Transverse colon (tissue), 4 donors: ENCODE data around the gene PLB1. TPM values are rescaled to one million over a fixed set of nuclear protein-coding genes. Genes with fewer than 3 reads are reported as not detected.

Source experiments
- DNase-seq: peaks from one replicate; pipeline ENCODE4 v3.0.0-alpha.2; 2019
- H3K27ac ChIP-seq, 4 donors: fragments of 200-600 bp; sonication (generic); 2 replicates each; pipeline ENCODE4 v1.5.1; 2016 to 2018; ENCODE audit warnings: inconsistent platforms in 4 of 4
- H3K27me3 ChIP-seq: fragments of 200-600 bp; sonication (generic); 2 replicates; pipeline ENCODE4 v1.5.1; 2017; ENCODE audit warnings: inconsistent platforms
- H3K36me3 ChIP-seq, 4 donors: fragments of 200-600 bp; sonication (generic); 2 replicates each; pipeline ENCODE4 v1.5.1; 2017 to 2019; ENCODE audit warnings: inconsistent platforms in 4 of 4
- H3K4me1 ChIP-seq, 4 donors: fragments of 200-600 bp; sonication (generic); 2 replicates each; pipeline ENCODE4 v1.5.1; 2017 to 2020; ENCODE audit warnings: inconsistent platforms in 4 of 4
- H3K4me3 ChIP-seq, 4 donors: fragments of 200-600 bp; sonication (generic); 1 replicate in 1 of 4; 2 replicates in 3 of 4; pipeline versions ENCODE4 v1.5.1 to v1.6.1; 2017 to 2019; ENCODE audit warnings: inconsistent platforms in 4 of 4
- H3K9me3 ChIP-seq, 2 donors: fragments of 200-600 bp; sonication (generic); 2 replicates each; pipeline ENCODE4 v1.5.1; 2017 to 2019; ENCODE audit warnings: inconsistent platforms in 2 of 2
- EP300 ChIP-seq: sonication (generic); formaldehyde crosslinking; IDR thresholded peaks from one replicate; pipeline ENCODE4 v1.6.1; 2017; ENCODE audit warnings: antibody characterized with exemption, low read depth
- POLR2A ChIP-seq: fragments of 450-650 bp; IDR thresholded peaks from one replicate; pipeline ENCODE4 v1.6.1; 2016; ENCODE audit warnings: antibody characterized with exemption, mild to moderate bottlenecking, moderate library complexity
- POLR2AphosphoS5 ChIP-seq, 3 donors: sonication (generic); formaldehyde crosslinking; IDR thresholded peaks; one replicate each; pipeline ENCODE4 v1.6.1; 2016; ENCODE audit warnings: antibody characterized with exemption in 3 of 3
- WGBS, 2 donors: methylation state at CpG; one replicate each; pipeline ENCODE4 v1.1.5; 2018; ENCODE audit warnings: low coverage in 1 of 2; 5-methylcytosine and 5-hydroxymethylcytosine counted together
- in situ Hi-C, 4 donors: fragments of 200-750 bp; cut with MboI; loops; one replicate each; pipeline versions ENCODE4 v1.15.0 to v1.15.1; 2017; ENCODE audit warnings: low sequenced_read_pairs in 3 of 4, low pct_ligation_motif_present in 1 of 4, low pct_unique_long_range_greater_than_20kb in 1 of 4
- intact Hi-C: fragments of 100-400 bp; cut with DNase I; formaldehyde crosslinking; loops from one replicate; pipeline ENCODE4 v1.15.1; 2023; ENCODE audit warnings: low total_unique reads
- total RNA-seq, 4 donors: library from RNA; depleted of rRNA; stranded (reverse); fragments of >200 nt; gene quantifications; one replicate each; pipeline ENCODE4 v1.1.0, GENCODE V29; 2016
- TF ChIP-seq, protein P1 (sequence below), 5 experiments: fragments of 200-600 bp in 3 of 5; fragments of 450-650 bp in 2 of 5; sonication (generic) in 3 of 5; IDR thresholded peaks; 1 replicate in 2 of 5; 2 replicates in 3 of 5; pipeline ENCODE4 v1.5.1; 2016 to 2017; ENCODE audit warnings: antibody characterized with exemption in 5 of 5, inconsistent platforms in 3 of 5, mild to moderate bottlenecking in 2 of 5, moderate library complexity in 1 of 5

PLB1 gene
- total RNA-seq, 4 donors from 2014 or later = 0.20 to 4.2 (median 1.8) TPM

DNA sequence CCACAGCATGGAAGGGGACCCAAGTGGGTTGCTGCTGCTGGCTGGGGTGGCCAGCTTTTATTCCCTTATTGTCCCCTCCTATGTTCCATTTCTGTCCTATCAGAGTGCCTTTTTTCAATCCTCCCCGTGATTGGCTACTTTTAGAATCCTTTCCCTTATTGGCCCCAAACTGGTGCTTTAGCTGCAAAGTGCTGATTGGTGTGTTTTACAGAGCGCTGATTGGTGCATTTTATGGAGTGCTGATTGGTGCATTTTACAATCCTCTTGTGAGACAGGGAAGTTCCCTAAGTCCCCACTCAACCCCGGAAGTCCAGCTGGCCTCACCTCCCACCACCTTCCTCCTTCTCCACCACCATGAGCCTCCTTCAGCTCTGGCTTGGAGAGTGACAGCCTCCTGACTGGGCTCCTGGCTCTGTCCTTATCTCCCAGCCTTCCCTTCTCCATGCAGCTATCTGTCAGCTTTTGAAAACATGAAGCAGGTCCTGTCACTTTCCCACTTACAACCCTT lies 20.7 kb upstream of the PLB1 start:
- Histone ChIP-seq H3K4me1 (peaks cover 0 to 5% (median 4%) of the 10 kb centered on the region in 4 donors), H3K9me3 (no peaks in the 10 kb centered on the region), H3K27me3 (no peaks in the 10 kb centered on the region), H3K27ac (no peak overlapping the region), H3K4me3 (no peak overlapping the region), H3K36me3 (no peaks in the 10 kb centered on the region)
- 85% methylated on average over 3 of the region's 3 CpGs; no CpG with 5 or more reads in 1 of the 2 donors for WGBS, 2 donors
- intact Hi-C loops = no loop called here
- TF ChIP-seq POLR2AphosphoS5 (IDR thresholded peaks at IDR 0.05) = no peak
- TF ChIP-seq, protein P1, sequence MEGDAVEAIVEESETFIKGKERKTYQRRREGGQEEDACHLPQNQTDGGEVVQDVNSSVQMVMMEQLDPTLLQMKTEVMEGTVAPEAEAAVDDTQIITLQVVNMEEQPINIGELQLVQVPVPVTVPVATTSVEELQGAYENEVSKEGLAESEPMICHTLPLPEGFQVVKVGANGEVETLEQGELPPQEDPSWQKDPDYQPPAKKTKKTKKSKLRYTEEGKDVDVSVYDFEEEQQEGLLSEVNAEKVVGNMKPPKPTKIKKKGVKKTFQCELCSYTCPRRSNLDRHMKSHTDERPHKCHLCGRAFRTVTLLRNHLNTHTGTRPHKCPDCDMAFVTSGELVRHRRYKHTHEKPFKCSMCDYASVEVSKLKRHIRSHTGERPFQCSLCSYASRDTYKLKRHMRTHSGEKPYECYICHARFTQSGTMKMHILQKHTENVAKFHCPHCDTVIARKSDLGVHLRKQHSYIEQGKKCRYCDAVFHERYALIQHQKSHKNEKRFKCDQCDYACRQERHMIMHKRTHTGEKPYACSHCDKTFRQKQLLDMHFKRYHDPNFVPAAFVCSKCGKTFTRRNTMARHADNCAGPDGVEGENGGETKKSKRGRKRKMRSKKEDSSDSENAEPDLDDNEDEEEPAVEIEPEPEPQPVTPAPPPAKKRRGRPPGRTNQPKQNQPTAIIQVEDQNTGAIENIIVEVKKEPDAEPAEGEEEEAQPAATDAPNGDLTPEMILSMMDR (IDR thresholded peaks at IDR 0.05) = no peak
- in situ Hi-C loops = no loop called here
- no peak for DNase-seq

GRCh38 chr2:28477087-28477486 lies 18.8 kb upstream of the PLB1 start:
- no peak for DNase-seq

DNA sequence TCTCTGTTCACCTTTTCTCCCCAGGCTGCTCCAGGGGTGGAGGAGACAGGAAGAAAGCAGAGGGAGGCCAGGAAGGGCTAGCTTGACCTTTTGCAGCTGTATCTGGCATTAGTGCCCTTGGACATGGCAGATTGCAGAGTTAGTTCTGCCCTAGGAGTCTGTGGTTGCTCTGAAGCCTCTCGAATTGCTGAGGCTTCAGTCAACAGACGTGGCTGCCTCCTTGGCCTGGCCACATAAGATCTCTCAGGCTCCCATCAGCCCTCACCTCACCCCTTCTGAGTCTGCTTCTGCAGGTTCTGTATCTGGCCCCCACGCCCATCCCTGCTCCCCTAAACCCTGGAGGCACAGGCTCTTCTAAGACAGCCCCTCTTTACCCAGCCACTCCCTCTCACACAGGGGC lies 18.2 kb upstream of the PLB1 start:
- in situ Hi-C loops = no loop called here
- H3K9me3 ChIP-seq = no peaks in the 10 kb centered on the region
- no peaks in the 10 kb centered on the region for H3K4me1 ChIP-seq
- no peak for TF ChIP-seq POLR2AphosphoS5 (IDR thresholded peaks at IDR 0.05)
- TF ChIP-seq EP300 = no peak
- TF ChIP-seq, protein P1 (IDR thresholded peaks at IDR 0.05) = no peak
- no peak for TF ChIP-seq POLR2A
- intact Hi-C loops = no loop called here
- no peaks in the 10 kb centered on the region for H3K36me3 ChIP-seq
- DNase-seq = no peak
- no peak overlapping the region for H3K27ac ChIP-seq
- WGBS, 2 donors = 78% methylated on average over 3 of the region's 3 CpGs; no CpG with 5 or more reads in 1 of the 2 donors
- no peaks in the 10 kb centered on the region for H3K27me3 ChIP-seq
- no peak overlapping the region for H3K4me3 ChIP-seq

More at GRCh38 chr2:28477087-28477486, 18.8 kb upstream of the PLB1 start:
- H3K4me3 ChIP-seq = no peak overlapping the region
- 95 to 100% methylated on average over 2 of the region's 2 CpGs for WGBS, 2 donors
- intact Hi-C loops = no loop called here
- no peaks in the 10 kb centered on the region for H3K27me3 ChIP-seq
- H3K36me3 ChIP-seq = no peaks in the 10 kb centered on the region
- TF ChIP-seq POLR2A (no peak), EP300 (no peak), POLR2AphosphoS5 (IDR thresholded peaks at IDR 0.05) (no peak)
- TF ChIP-seq, protein P1 (IDR thresholded peaks at IDR 0.05) = no peak
- no peaks in the 10 kb centered on the region for H3K4me1 ChIP-seq
- H3K9me3 ChIP-seq = no peaks in the 10 kb centered on the region
- in situ Hi-C loops = no loop called here
- H3K27ac ChIP-seq = no peak overlapping the region

DNA sequence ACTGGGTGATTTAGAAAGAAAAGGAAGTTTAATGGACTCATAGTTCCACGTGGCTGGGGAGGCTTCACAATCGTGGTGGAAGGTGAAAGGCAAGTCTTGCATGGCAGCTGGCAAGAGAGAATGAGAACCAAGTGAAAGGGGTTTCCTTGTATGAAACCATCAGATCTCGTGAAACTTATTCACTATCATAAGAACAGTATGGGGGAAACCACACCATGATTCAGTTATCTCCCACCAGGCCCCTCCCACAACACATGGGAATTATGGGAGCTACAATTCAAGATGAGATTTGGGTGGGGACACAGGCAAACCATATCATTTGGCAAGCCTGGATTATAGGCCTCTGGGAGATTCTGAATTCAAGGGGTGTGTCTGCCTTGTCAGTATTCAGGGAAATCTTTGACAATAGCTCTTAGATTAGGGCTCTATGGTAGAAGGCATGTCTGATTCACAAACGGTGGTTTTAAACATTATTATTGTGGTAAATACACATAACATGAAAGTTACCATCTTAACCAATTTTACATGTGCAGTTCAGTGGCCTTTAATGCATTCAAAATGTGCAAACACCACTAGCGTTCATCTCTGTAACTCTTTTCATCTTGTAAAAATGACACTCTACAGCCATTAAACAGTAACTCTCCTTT lies 15.3 kb upstream of the PLB1 start:
- in situ Hi-C loops = no loop called here
- no peak for DNase-seq

More for the DNA sequence above, 15.3 kb upstream of the PLB1 start:
- Histone ChIP-seq H3K36me3 (no peaks in the 10 kb centered on the region), H3K9me3 (no peaks in the 10 kb centered on the region), H3K4me1 (no peaks in the 10 kb centered on the region), H3K27ac (no peak overlapping the region), H3K27me3 (no peaks in the 10 kb centered on the region), H3K4me3 (no peak overlapping the region)
- intact Hi-C loops = no loop called here
- TF ChIP-seq EP300 (no peak), POLR2A (no peak), POLR2AphosphoS5 (IDR thresholded peaks at IDR 0.05) (no peak)
- TF ChIP-seq, protein P1 (IDR thresholded peaks at IDR 0.05) = no peak
- WGBS, 2 donors = 62 to 66% methylated on average over 4 to 5 of the region's 5 CpGs
